ENCODE measurements around the gene ADRA2A.

Gene ADRA2A

DNA sequence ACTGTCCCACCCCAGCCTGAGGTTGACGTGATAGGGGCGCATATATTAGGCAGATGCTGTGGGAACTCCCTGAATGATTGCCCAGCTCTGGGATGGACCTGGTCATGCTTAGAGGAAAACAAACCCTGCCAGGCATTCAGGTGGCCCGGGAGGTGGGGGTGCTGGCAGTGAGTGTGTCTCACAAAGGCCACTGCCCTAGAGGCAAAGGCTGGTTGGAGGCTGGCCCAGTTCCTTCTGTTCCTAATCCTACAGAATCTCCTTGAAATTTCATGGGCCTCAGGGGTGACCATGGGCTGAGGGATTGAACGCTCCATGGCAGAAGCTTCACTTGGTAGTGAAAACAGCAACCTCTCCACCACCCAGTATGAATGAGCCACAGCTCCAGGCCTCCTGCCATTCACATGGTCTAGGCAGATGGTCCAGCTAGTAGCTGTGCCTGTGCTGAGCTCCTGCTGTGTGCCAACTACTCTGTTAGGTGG, 25.6 kb downstream of the ADRA2A start:
- Histone ChIP-seq H3K36me3 (ENCODE audit: insufficient read depth, low read length) (no peaks in the 10 kb centered on the region), H3K27ac (no peak overlapping the region), H3K4me3 (no peak overlapping the region), H3K9me3 (ENCODE audit: low read depth, low read length) (no peaks in the 10 kb centered on the region), H3K9ac (ENCODE audit: insufficient read length) (no peak overlapping the region)
- no peak for DNase-seq (ENCODE audit: low read depth, low spot score)
- no peak for TF ChIP-seq FOXP2 (optimal IDR thresholded peaks at IDR 0.05; ENCODE audit: control extremely low read depth, extremely low read length, insufficient read depth)
- TF ChIP-seq EZH2 (IDR thresholded peaks at IDR 0.05) = no peak
- TF ChIP-seq POLR2AphosphoS5 (IDR thresholded peaks at IDR 0.05; ENCODE audit: borderline replicate concordance, low read depth, low read length) = no peak

DNA sequence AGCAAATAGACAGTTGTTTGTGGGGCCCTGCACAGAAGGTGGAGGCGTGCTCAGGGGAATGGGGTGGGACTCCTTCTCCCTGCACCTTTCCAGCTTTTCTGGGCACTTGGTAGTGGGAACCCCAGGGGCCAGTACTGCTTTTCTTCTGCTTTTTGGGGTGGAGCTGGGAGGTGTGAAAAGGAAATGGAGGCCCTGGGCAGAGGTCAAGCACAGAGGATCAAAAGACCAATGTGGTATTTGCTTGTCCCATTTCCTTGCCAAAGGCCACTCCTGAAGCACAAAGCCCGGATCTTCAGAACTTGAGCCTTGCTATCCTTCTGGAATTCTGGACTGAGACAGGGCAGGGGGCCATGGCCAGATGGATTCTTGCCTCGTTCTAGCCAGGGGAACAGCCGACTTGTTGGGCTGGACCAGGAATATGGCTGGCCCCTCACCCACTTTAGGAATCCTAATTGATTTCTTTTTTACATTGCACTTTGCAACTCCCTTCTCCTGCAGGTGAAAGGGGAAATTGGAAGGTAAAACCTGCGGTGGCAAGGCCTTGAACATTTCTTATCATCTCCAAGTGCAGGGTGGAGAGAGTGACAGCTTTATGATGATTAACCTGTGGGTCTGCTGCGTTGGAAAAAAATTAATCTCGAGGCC, 26.5 kb downstream of the ADRA2A start:
- Histone ChIP-seq H3K36me3 (ENCODE audit: insufficient read depth, low read length) (no peaks in the 10 kb centered on the region), H3K27ac (no peak overlapping the region), H3K9me3 (ENCODE audit: low read depth, low read length) (no peaks in the 10 kb centered on the region), H3K4me3 (no peak overlapping the region), H3K9ac (ENCODE audit: insufficient read length) (no peak overlapping the region)
- TF ChIP-seq FOXP2 (optimal IDR thresholded peaks at IDR 0.05; ENCODE audit: control extremely low read depth, extremely low read length, insufficient read depth) (no peak), POLR2AphosphoS5 (IDR thresholded peaks at IDR 0.05; ENCODE audit: borderline replicate concordance, low read depth, low read length) (no peak), EZH2 (IDR thresholded peaks at IDR 0.05) (no peak)
- no peak for DNase-seq (ENCODE audit: low read depth, low spot score)

GRCh38 chr10:111104811-111105210, 28.0 kb downstream of the ADRA2A start:
- Histone ChIP-seq H3K4me3 (no peak overlapping the region), H3K9ac (ENCODE audit: insufficient read length) (no peak overlapping the region), H3K36me3 (ENCODE audit: insufficient read depth, low read length) (no peaks in the 10 kb centered on the region), H3K9me3 (ENCODE audit: low read depth, low read length) (no peaks in the 10 kb centered on the region), H3K27ac (no peak overlapping the region)
- TF ChIP-seq EZH2 (IDR thresholded peaks at IDR 0.05) (no peak), POLR2AphosphoS5 (IDR thresholded peaks at IDR 0.05; ENCODE audit: borderline replicate concordance, low read depth, low read length) (no peak), FOXP2 (optimal IDR thresholded peaks at IDR 0.05; ENCODE audit: control extremely low read depth, extremely low read length, insufficient read depth) (no peak)
- no peak for DNase-seq (ENCODE audit: low read depth, low spot score)

GRCh38 chr10:111106081-111106480, 29.3 kb downstream of the ADRA2A start:
- Histone ChIP-seq H3K27ac (no peak overlapping the region), H3K36me3 (ENCODE audit: insufficient read depth, low read length) (no peaks in the 10 kb centered on the region), H3K9ac (ENCODE audit: insufficient read length) (no peak overlapping the region), H3K4me3 (no peak overlapping the region), H3K9me3 (ENCODE audit: low read depth, low read length) (no peaks in the 10 kb centered on the region)
- no peak for DNase-seq (ENCODE audit: low read depth, low spot score)
- TF ChIP-seq FOXP2 (optimal IDR thresholded peaks at IDR 0.05; ENCODE audit: control extremely low read depth, extremely low read length, insufficient read depth) = no peak
- TF ChIP-seq EZH2 (IDR thresholded peaks at IDR 0.05) = no peak
- TF ChIP-seq POLR2AphosphoS5 (IDR thresholded peaks at IDR 0.05; ENCODE audit: borderline replicate concordance, low read depth, low read length) = no peak

DNA sequence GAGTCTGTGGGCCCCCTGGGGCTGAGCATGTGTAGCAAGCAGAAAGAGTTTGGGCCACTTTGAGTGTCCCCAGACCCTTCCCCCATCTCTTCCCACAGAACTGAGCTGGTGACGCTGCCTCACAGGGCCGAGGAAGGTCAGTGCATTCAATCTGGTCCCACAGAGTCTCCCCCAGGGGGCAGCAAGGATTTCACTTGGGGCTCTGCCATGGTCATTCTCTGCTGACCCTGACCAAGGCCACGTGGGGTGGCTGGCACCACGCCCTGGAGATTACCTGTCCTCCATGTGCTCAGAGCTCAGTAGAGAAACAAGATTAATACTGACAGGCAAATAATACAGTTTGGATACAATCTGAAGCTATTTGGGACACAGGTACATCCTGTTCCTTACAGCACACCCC, 30.2 kb downstream of the ADRA2A start:
- Histone ChIP-seq H3K4me3 (no peak overlapping the region), H3K9me3 (ENCODE audit: low read depth, low read length) (no peaks in the 10 kb centered on the region), H3K36me3 (ENCODE audit: insufficient read depth, low read length) (no peaks in the 10 kb centered on the region), H3K27ac (no peak overlapping the region), H3K9ac (ENCODE audit: insufficient read length) (no peak overlapping the region)
- no peak for DNase-seq (ENCODE audit: low read depth, low spot score)
- no peak for TF ChIP-seq FOXP2 (optimal IDR thresholded peaks at IDR 0.05; ENCODE audit: control extremely low read depth, extremely low read length, insufficient read depth)

- no peak overlapping the region for H3K9ac ChIP-seq (ENCODE audit: insufficient read length)
- no peak for TF ChIP-seq EZH2 (IDR thresholded peaks at IDR 0.05)
- no peak for TF ChIP-seq FOXP2 (optimal IDR thresholded peaks at IDR 0.05; ENCODE audit: control extremely low read depth, extremely low read length, insufficient read depth)
- TF ChIP-seq POLR2AphosphoS5 (IDR thresholded peaks at IDR 0.05; ENCODE audit: borderline replicate concordance, low read depth, low read length) = no peak
- no peaks in the 10 kb centered on the region for H3K36me3 ChIP-seq (ENCODE audit: insufficient read depth, low read length)
- no peak overlapping the region for H3K4me3 ChIP-seq
- no peaks in the 10 kb centered on the region for H3K9me3 ChIP-seq (ENCODE audit: low read depth, low read length)
- DNase-seq (ENCODE audit: low read depth, low spot score) = no peak
- no peak overlapping the region for H3K27ac ChIP-seq
Measured at GRCh38 chr10:111107846-111108245, 31.0 kb downstream of the ADRA2A start.

- no peak overlapping the region for H3K4me3 ChIP-seq
- H3K9me3 ChIP-seq (ENCODE audit: low read depth, low read length) = no peaks in the 10 kb centered on the region
- no peaks in the 10 kb centered on the region for H3K36me3 ChIP-seq (ENCODE audit: insufficient read depth, low read length)
- DNase-seq (ENCODE audit: low read depth, low spot score) = no peak
- TF ChIP-seq EZH2 (IDR thresholded peaks at IDR 0.05) = no peak
- no peak for TF ChIP-seq FOXP2 (optimal IDR thresholded peaks at IDR 0.05; ENCODE audit: control extremely low read depth, extremely low read length, insufficient read depth)
- no peak for TF ChIP-seq POLR2AphosphoS5 (IDR thresholded peaks at IDR 0.05; ENCODE audit: borderline replicate concordance, low read depth, low read length)
- H3K27ac ChIP-seq = no peak overlapping the region
- H3K9ac ChIP-seq (ENCODE audit: insufficient read length) = no peak overlapping the region
Measured at GRCh38 chr10:111108441-111108840, 31.6 kb downstream of the ADRA2A start.

DNA sequence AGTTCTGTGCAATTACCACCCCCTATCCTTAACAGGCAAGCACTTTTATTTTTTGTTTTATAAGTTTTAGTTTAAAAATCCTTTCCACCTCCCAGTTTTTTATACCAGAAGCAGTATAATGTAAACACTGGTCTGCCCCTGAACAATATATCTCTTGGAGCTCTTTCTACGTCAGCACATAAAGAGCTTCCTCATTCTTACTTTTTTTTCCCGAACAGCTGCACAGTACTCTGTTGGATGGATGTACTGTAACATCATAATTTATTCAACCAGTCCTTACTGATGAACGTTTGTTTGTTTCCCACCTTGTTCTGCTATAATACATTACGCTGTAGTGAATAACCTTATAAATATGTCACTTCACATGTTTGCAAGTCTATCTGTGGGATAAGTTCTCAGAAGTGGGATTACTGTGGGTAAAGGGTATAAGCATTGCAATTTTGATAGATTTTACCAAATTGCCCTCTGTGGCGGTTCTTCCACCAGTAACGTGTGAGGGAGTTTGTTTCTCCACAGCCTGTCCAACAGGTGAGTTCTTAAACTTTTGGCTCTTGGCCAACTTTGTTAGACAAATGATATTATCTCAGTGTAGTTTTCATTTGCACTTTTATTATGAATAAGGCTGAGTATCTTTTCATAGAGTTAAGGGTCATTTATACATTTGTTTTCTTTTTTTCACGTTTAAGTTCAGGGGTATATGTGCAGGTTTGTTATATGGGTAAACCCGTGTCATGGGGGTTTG, 32.8 kb downstream of the ADRA2A start:
- H3K27ac ChIP-seq = no peak overlapping the region
- H3K9me3 ChIP-seq (ENCODE audit: low read depth, low read length) = no peaks in the 10 kb centered on the region
- no peaks in the 10 kb centered on the region for H3K36me3 ChIP-seq (ENCODE audit: insufficient read depth, low read length)
- H3K4me3 ChIP-seq = no peak overlapping the region
- TF ChIP-seq EZH2 (IDR thresholded peaks at IDR 0.05) (no peak), POLR2AphosphoS5 (IDR thresholded peaks at IDR 0.05; ENCODE audit: borderline replicate concordance, low read depth, low read length) (no peak), FOXP2 (optimal IDR thresholded peaks at IDR 0.05; ENCODE audit: control extremely low read depth, extremely low read length, insufficient read depth) (no peak)
- DNase-seq (ENCODE audit: low read depth, low spot score) = no peak
- H3K9ac ChIP-seq (ENCODE audit: insufficient read length) = no peak overlapping the region
